ENCODE measurements around the gene FABP3. TPM values are rescaled to one million over a fixed set of nuclear protein-coding genes. Genes with fewer than 3 reads are reported as not detected.

The FABP3 gene
- total RNA-seq, 2 donors from 2014 or later: 1.0 TPM; not detected in 1

GRCh38 chr1:31380181-31380580 is 7.3 kb upstream of the FABP3 start:
- DNase-seq (no peak), ATAC-seq (no peak)
- Histone ChIP-seq H3K9me3 (no peaks in the 10 kb centered on the region), H3K27ac (no peak overlapping the region), H3K4me3 (no peak overlapping the region), H3K36me3 (replicated peaks in 1 of 2; ENCODE audit: insufficient read depth in 1 of 2, low read depth in 2 of 2) (no peaks in the 10 kb centered on the region), H3K4me1 (no peaks in the 10 kb centered on the region), H3K27me3 (no peaks in the 10 kb centered on the region)
- no peak for TF ChIP-seq CTCF (IDR thresholded peaks at IDR 0.05)
- TF ChIP-seq POLR2A (IDR thresholded peaks at IDR 0.05): no peak
- 81 to 90% methylated on average over 3 of the region's 3 CpGs for WGBS, 2 donors
- intact Hi-C loops (cut with DNase I): no loop called here

- intact Hi-C loops (cut with DNase I): no loop called here
- Histone ChIP-seq H3K9me3 (no peaks in the 10 kb centered on the region), H3K4me3 (no peak overlapping the region), H3K36me3 (replicated peaks in 1 of 2; ENCODE audit: insufficient read depth in 1 of 2, low read depth in 2 of 2) (no peaks in the 10 kb centered on the region), H3K27ac (no peak overlapping the region), H3K4me1 (peaks cover 21% of the 10 kb centered on the region), H3K27me3 (no peaks in the 10 kb centered on the region)
- TF ChIP-seq CTCF (IDR thresholded peaks at IDR 0.05): no peak
- no peak for DNase-seq
- ATAC-seq: no peak
Observed at GRCh38 chr1:31378001-31378400, 5.1 kb upstream of the FABP3 start.

GRCh38 chr1:31377364-31377863 is 4.5 kb upstream of the FABP3 start:
- Histone ChIP-seq H3K27ac (no peak overlapping the region), H3K36me3 (replicated peaks in 1 of 2; ENCODE audit: insufficient read depth in 1 of 2, low read depth in 2 of 2) (no peaks in the 10 kb centered on the region), H3K27me3 (no peaks in the 10 kb centered on the region), H3K4me3 (no peak overlapping the region), H3K4me1 (peaks cover 26% of the 10 kb centered on the region), H3K9me3 (no peaks in the 10 kb centered on the region)
- ATAC-seq: no peak
- intact Hi-C loops (cut with DNase I): no loop called here
- 68 to 76% methylated on average over 3 of the region's 3 CpGs for WGBS, 2 donors
- TF ChIP-seq POLR2A (IDR thresholded peaks at IDR 0.05) (no peak), CTCF (IDR thresholded peaks at IDR 0.05) (no peak)
- no peak for DNase-seq

- Histone ChIP-seq H3K9me3 (no peaks in the 10 kb centered on the region), H3K27me3 (no peaks in the 10 kb centered on the region), H3K4me1 (peaks cover 33% of the 10 kb centered on the region), H3K36me3 (replicated peaks in 1 of 2; ENCODE audit: insufficient read depth in 1 of 2, low read depth in 2 of 2) (no peaks in the 10 kb centered on the region), H3K4me3 (no peak overlapping the region), H3K27ac (no peak overlapping the region)
- DNase-seq (no peak), ATAC-seq (no peak)
- intact Hi-C loops (cut with DNase I): no loop called here
- no peak for TF ChIP-seq POLR2A (IDR thresholded peaks at IDR 0.05)
- TF ChIP-seq CTCF (IDR thresholded peaks at IDR 0.05): no peak
- WGBS, 2 donors: 87 to 90% methylated on average over 8 of the region's 8 CpGs
Observed at GRCh38 chr1:31376375-31377134, 3.7 kb upstream of the FABP3 start.
